GM12892 (cell line): ENCODE data around the gene FCRL6.

Experiments used
- POLR2A ChIP-seq: IDR thresholded peaks from 2 replicates; pipeline ENCODE4 v1.6.1; 2011; ENCODE audit warnings: low read depth, low read length, control low read depth
- POLR2AphosphoS5 ChIP-seq: IDR thresholded peaks from 2 replicates; pipeline ENCODE4 v1.6.1; 2011; ENCODE audit warnings: low read depth, low read length, control low read depth
- TAF1 ChIP-seq: IDR thresholded peaks from 2 replicates; pipeline ENCODE4 v1.6.1; 2011; ENCODE audit warnings: low read depth, mild to moderate bottlenecking, control low read depth, low read length, borderline replicate concordance

GRCh38 chr1:159815926-159816325, 13.8 kb downstream of the FCRL6 start:
- TF ChIP-seq POLR2A (no peak), POLR2AphosphoS5 (no peak), TAF1 (no peak)
